Choroid plexus epithelial cell (primary cell): ENCODE results near the gene SLC6A1.
A peak's percentile ranks its signal among the peaks of the same experiment; 100 is the strongest.

ENCODE experiments used
- DNase-seq: peaks from one replicate; pipeline ENCODE4 v3.0.0-alpha.2; 2010; ENCODE audit warnings: low read depth
- H3K4me3 ChIP-seq: 2 replicates; pipeline ENCODE4 v1.5.1; 2011; ENCODE audit warnings: low read depth, mild to moderate bottlenecking, control low read depth, low read length, moderate library complexity
- TF ChIP-seq, protein P1 (sequence below): conservative IDR thresholded peaks from 2 replicates; pipeline ENCODE4 v1.5.1; 2011; ENCODE audit warnings: low read depth, mild to moderate bottlenecking, control low read depth, inconsistent platforms, low read length, moderate library complexity

Gene SLC6A1

DNA sequence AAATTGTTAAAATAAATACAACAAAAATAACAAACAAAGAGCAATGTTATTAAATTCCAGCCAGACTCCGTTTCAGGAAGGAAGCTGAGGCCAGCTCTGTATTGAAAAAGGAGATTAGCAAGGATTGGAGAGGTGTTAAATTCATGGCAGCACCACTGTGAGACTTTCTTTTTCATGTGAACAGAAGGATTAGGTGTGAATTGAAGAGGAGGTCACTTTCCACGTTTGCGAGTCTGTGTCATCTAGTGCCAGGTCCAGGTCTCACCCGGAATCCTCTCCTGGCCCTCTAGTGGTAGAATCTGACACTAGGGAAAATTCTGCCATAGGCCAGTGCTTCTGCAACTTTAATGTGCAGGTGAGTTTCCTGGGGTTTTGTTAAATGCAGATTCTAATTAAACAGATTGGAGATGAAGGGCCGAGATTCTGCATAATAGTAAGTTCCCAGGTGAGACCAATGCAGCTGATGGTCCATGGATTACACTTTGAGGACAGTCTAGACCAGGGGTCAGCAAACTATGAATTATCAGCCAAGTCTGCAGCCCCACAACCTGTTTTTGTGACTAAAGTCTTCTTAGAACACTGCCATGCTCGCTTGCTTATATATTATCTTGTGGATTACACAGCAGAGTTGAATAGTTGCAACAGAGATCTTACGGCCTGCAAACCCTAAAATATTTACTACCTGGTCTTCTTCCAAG, 9.2 kb upstream of the SLC6A1 start:
- TF ChIP-seq, protein P1, sequence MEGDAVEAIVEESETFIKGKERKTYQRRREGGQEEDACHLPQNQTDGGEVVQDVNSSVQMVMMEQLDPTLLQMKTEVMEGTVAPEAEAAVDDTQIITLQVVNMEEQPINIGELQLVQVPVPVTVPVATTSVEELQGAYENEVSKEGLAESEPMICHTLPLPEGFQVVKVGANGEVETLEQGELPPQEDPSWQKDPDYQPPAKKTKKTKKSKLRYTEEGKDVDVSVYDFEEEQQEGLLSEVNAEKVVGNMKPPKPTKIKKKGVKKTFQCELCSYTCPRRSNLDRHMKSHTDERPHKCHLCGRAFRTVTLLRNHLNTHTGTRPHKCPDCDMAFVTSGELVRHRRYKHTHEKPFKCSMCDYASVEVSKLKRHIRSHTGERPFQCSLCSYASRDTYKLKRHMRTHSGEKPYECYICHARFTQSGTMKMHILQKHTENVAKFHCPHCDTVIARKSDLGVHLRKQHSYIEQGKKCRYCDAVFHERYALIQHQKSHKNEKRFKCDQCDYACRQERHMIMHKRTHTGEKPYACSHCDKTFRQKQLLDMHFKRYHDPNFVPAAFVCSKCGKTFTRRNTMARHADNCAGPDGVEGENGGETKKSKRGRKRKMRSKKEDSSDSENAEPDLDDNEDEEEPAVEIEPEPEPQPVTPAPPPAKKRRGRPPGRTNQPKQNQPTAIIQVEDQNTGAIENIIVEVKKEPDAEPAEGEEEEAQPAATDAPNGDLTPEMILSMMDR: peak; percentile 95
- no peak overlapping the region for H3K4me3 ChIP-seq
- peak; percentile 65 for DNase-seq

- TF ChIP-seq, protein P1: no peak
- no peak overlapping the region for H3K4me3 ChIP-seq
- no peak for DNase-seq
Observed at GRCh38 chr3:10984371-10984896, 8.1 kb upstream of the SLC6A1 start.

GRCh38 chr3:10985181-10985580, 7.4 kb upstream of the SLC6A1 start:
- no peak overlapping the region for H3K4me3 ChIP-seq
- DNase-seq: no peak
- TF ChIP-seq, protein P1: no peak

DNA sequence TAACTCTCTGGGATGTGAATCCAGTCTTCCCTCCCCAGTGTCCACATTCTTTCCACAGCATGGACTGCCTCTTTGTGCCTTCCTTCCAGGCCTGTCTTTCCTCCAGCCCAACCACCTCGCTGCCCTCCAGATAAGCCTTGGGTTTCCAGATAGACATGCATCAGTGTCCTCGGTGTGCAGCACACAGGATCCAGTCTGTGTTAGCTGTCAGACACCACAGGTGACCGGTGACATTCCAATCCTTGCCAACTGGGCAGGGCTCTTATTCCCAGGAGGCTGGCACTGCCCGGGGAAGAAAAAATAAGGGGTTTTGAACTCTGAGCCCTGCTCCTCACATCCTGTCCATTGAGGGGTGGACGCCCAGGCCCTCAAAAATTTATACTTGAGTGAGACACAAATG, 6.0 kb upstream of the SLC6A1 start:
- no peak overlapping the region for H3K4me3 ChIP-seq
- TF ChIP-seq, protein P1: no peak
- no peak for DNase-seq

DNA sequence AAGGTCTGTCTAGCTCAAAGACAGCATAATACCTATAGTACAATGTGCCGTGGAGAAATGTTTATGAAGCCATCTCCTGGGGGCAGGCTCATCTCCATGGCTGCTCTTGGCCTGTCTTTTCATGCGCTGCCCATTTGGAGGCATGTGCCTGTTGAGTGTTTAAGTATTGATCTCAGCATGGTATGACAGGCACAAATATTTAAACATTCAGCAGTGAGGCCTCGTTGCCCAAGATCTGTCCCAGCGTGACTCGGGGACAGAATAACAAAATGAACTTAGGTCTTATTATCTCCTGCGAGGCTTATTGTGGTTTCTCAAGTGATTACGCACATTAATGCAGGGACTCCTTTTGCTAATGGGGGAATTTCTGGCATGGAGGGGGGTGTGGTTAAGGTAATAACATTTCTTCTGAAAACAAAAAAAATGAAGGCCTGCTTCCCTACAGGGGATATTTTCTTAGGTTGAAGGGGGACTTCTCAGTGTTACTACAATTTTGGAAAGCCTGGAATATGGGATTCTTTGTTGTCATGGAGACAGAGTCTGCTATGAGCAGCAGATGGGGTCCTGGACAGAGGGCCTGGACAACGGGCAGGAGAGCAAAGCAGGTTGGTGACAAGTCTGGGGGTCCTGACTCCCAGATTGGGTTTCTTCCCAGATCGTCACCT, 4.4 kb upstream of the SLC6A1 start:
- no peak for DNase-seq
- TF ChIP-seq, protein P1: no peak
- no peak overlapping the region for H3K4me3 ChIP-seq

DNA sequence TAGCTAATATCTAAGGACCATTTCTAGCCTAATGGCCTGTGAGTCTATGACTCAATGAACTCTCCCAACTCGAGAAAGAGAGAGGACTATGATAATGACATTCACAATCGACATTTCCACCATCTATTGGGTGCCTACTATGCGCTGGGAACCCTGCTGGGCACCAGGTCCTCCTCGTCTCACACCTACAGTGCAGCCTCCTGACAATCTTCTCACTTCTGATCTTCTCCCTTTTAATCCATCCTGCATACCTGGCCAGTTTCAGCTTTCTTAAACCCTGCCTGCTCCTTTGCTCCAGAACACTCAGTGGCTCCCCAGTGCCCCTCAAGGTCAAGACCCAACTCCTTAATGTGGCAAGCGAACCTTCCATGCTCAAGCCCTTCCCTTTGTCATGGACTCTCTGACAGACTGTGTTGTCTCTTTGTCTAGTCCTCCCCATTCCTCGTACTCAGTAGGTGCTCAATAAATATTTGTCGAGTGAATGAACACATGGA, 3.5 kb upstream of the SLC6A1 start:
- DNase-seq: no peak
- TF ChIP-seq, protein P1: no peak
- no peak overlapping the region for H3K4me3 ChIP-seq
